SJCRH30 (cell line): ENCODE results near the gene LRRC27. TPM values are rescaled to one million over a fixed set of nuclear protein-coding genes. Genes with fewer than 3 reads are reported as not detected.

Source experiments
- DNase-seq, 2 experiments: peaks; one replicate each; pipeline ENCODE4 v3.0.0-alpha.2; 2015 to 2020
- H3K27ac ChIP-seq: fragments of 250-450 bp; sonication (Bioruptor Pico); 2 replicates; pipeline ENCODE4 v1.5.1; 2020; ENCODE audit warnings: mild to moderate bottlenecking, moderate library complexity
- H3K27me3 ChIP-seq: fragments of 250-450 bp; sonication (Bioruptor Pico); 2 replicates; pipeline ENCODE4 v1.5.1; 2020; ENCODE audit warnings: mild to moderate bottlenecking, moderate library complexity
- H3K36me3 ChIP-seq: fragments of 250-450 bp; sonication (Bioruptor Pico); 2 replicates; pipeline ENCODE4 v1.5.1; 2020; ENCODE audit warnings: mild to moderate bottlenecking, moderate library complexity
- H3K4me1 ChIP-seq: fragments of 250-450 bp; sonication (Bioruptor Pico); 2 replicates; pipeline ENCODE4 v1.5.1; 2020; ENCODE audit warnings: mild to moderate bottlenecking, moderate library complexity
- H3K4me3 ChIP-seq: fragments of 250-450 bp; sonication (Bioruptor Pico); 2 replicates; pipeline ENCODE4 v1.5.1; 2020; ENCODE audit warnings: mild to moderate bottlenecking, moderate library complexity
- H3K9me3 ChIP-seq: fragments of 250-450 bp; sonication (Bioruptor Pico); replicated peaks from 2 replicates; pipeline ENCODE4 v1.5.1; 2020; ENCODE audit warnings: mild to moderate bottlenecking, moderate library complexity
- total RNA-seq: library from RNA; depleted of rRNA; stranded (reverse); fragments of >200 nt; shearing (Covaris generic); gene quantifications from 2 replicates; pipeline ENCODE4 v1.2.3, GENCODE V29; 2014

Gene LRRC27
- total RNA-seq, 1 experiment from 2014 or later = 1.8 TPM

DNA sequence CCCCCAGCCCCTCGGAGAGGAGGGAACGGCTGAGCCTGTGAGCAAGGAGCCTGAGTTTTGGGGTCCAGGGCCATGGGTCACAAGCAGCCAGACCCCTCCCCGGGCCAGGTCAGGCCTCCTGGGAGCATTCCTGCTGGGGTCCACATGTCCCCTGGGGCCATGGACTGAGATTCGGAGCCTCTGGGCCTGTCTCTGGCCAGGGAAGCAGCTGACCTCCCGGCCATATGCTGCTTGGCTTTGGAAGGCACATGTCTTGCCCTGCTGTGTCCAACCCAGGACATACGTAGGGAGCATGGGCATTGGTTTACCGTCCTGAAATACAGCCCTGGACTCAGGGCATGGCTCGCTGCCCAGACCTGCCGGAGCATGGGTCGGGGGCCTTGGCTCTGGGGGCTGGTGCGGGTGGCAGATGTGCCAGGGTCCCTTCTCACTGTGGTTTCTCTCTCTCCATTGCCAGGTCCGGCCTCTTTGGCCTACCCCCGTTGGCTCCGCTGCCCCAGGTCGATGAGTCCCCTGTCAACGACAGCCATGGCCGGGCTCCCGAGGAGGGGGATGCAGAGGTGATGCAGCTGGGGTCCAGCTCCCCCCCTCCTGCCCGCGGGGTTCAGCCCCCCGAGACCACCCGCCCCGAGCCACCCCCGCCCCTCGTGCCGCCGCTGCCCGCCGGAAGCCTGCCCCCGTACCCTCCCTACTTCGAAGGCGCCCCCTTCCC is 72.3 kb downstream of the LRRC27 start:
- H3K36me3 ChIP-seq = no peaks in the 10 kb centered on the region
- H3K4me3 ChIP-seq = no peak overlapping the region
- H3K9me3 ChIP-seq = no peaks in the 10 kb centered on the region
- H3K27ac ChIP-seq = no peak overlapping the region
- peaks cover under 1% of the 10 kb centered on the region; the same call in 1 of the 2 replicates for H3K4me1 ChIP-seq
- DNase-seq = no peak
- 0 out of 2 replicates have a peak, but pooled peaks cover 1% of the 10 kb centered on the region for H3K27me3 ChIP-seq

DNA sequence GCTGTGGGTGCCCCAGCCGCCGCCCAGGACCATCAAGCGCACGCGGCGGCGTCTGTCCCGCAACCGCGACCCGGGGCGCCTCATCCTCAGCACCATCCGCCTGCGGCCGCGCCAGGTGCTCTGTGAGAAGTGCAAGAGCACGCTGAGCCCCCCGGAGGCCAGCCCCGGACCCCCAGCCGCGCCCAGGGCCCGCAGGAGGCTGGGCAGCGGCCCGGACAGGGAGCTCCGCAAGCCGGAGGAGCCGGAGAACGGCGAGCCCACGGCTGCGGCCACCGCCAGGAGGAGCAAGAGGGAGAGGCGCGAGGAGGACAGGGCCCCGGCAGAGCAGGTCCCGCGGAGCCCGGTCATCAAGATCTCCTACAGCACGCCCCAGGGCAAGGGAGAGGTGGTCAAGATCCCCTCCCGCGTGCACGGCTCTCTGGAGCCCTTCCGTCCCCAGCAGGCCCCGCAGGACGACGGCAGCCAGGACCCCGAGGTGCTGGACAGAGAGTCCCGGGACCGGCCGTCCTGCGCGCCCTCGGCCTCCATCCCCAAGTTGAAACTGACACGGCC is 73.0 kb downstream of the LRRC27 start:
- H3K4me1 ChIP-seq = no peaks in the 10 kb centered on the region
- no peak for DNase-seq
- no peaks in the 10 kb centered on the region for H3K9me3 ChIP-seq

DNA sequence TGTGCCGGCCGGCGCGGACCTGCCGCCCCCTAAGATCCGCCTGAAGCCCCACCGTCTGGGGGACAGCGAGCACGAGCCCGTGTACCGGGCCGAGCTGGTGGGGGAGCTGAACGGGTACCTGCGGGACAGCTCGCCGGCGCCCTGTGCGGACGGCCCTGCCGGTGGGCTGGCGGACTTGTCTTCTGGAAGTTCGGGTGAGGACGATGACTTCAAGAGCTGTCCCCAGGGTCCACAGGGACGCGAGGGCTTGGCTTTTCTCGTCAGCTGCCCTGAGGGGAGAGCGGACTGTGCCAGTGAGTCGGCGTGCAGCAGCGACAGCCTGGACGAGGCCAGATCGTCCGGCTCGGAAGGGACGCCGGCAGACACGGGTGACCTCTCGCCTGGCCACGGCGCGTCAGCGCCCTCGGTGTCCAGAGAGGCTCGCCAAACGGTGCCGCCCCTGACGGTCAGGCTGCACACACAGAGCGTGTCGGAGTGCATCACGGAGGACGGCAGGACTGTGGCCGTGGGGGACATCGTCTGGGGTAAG is 73.5 kb downstream of the LRRC27 start:
- no peak for DNase-seq
- Histone ChIP-seq H3K4me1 (no peaks in the 10 kb centered on the region), H3K4me3 (no peak overlapping the region)

More for the DNA sequence above, 73.0 kb downstream of the LRRC27 start:
- Histone ChIP-seq H3K36me3 (no peaks in the 10 kb centered on the region), H3K27ac (no peak overlapping the region), H3K27me3 (no peaks in the 10 kb centered on the region), H3K4me3 (no peak overlapping the region)

DNA sequence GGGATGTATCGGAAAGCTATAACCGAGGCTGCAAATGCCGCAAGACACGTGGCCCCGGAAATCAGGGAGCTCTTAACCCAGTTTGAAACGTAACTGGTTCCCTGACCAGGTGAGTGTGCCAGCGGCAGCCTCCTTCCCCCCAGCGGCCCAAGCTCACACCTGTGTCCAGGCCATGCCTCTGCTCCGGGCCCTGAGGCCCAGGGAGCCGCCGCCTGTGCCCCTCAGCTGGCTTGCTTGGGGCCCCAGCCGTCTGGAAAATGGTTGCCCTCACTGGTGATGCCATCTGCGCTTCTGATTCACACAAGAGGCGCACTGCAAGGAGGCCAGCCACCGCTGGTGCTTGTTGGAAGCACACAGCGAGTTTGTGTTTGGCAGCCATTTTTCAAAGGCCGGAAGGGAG is 74.2 kb downstream of the LRRC27 start:
- Histone ChIP-seq H3K4me3 (no peak overlapping the region), H3K27ac (no peak overlapping the region), H3K27me3 (no peaks in the 10 kb centered on the region), H3K36me3 (no peaks in the 10 kb centered on the region), H3K4me1 (no peaks in the 10 kb centered on the region), H3K9me3 (no peaks in the 10 kb centered on the region)
- DNase-seq = no peak

More for the DNA sequence above, 73.5 kb downstream of the LRRC27 start:
- Histone ChIP-seq H3K27ac (no peak overlapping the region), H3K36me3 (no peaks in the 10 kb centered on the region), H3K9me3 (no peaks in the 10 kb centered on the region), H3K27me3 (no peaks in the 10 kb centered on the region)

DNA sequence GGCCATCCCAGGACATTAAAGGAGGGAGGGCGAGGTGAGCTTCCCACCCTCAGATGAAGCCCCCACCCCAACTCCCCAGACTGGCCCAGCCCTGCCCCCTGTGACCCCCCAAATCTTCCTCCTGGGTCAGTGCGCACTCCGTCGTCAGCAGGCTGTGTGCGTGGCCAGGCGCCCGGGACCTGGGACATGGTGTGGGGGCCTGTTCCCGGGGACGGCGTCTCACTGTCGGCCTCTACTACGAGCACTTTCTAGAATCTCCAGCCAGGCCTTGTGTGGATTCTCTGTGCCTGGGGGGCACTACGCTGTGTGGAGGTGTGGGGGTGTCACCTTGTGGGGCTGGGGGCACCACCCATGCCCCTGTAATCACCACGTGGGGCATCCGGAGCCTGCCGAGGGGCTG is 74.8 kb downstream of the LRRC27 start:
- H3K36me3 ChIP-seq = no peaks in the 10 kb centered on the region
- no peak overlapping the region for H3K27ac ChIP-seq

DNA sequence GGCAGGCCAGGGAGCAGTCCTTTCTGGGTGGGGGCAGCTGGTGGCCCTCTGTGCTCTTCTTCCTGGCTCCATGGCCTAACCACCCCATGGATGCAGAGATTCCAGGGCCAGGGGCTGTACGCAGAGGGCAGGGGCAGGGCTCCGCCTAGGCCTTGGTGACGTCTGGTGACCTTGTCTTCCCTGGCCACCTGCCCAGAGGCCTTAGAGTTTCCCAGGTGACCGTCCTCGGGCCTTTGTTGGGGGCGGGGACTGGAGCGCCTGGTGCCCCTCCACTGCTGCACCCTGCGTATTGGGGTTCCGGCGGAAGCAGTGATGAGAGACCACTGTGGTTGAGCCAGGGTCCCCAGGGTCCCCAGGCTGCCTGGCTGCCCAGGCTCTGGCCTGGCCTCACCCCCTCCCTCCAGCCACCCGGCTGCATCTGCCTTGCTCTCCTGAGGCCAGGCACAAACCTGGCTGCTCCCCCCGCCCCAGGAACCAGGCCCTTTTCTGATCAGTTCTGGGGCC is 75.3 kb downstream of the LRRC27 start:
- no peaks in the 10 kb centered on the region for H3K4me1 ChIP-seq
- DNase-seq = no peak
- H3K4me3 ChIP-seq = no peak overlapping the region
- no peak overlapping the region for H3K27ac ChIP-seq
- no peaks in the 10 kb centered on the region for H3K36me3 ChIP-seq
- H3K27me3 ChIP-seq = no peaks in the 10 kb centered on the region
- no peaks in the 10 kb centered on the region for H3K9me3 ChIP-seq

More for the DNA sequence above, 74.8 kb downstream of the LRRC27 start:
- Histone ChIP-seq H3K27me3 (no peaks in the 10 kb centered on the region), H3K9me3 (no peaks in the 10 kb centered on the region), H3K4me1 (no peaks in the 10 kb centered on the region), H3K4me3 (no peak overlapping the region)
- DNase-seq = no peak

DNA sequence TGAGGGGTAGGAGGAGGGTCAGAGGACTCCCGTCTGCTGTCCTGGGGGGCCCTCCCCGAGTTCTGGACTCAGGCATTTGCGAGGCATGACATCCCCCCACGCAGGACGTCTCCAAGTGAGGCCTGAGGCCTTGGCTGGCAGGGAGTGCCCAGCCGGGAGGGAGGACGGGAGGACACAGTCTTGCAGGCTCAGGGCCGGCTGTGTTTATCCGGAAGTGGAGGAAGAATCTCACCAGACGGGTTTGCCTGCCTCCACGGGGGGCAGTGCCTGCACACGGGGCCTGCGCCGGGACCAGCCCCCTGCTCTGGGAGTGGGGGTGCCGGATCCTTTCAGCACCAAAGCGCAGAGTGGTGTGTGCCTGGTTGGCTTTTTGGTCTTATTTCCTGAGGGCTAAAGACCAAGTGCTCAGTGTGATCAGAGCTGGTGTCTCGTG is 75.9 kb downstream of the LRRC27 start:
- no peak overlapping the region for H3K27ac ChIP-seq

DNA sequence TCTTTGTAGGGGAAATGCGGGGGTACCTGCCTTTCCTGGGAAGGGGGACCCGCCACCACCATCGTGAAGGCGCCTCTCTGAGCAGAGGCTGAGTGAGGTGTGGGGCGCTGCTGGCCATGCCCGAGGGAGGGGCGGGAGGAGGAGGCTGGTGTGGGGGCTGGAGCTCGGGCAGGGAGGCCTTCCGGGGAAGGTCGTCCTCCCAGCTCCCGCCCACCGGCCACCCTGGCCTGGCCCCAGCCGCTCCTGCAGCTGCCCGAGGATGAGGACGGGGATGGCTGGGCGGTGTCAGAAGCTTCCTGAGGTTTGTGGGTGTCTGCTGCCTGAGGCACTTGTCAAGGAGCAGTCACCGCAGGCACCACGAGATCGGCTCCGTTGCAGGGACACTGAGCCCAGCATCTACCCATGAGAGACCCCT is 76.4 kb downstream of the LRRC27 start:
- no peak for DNase-seq
- Histone ChIP-seq H3K27ac (no peak overlapping the region), H3K4me1 (no peaks in the 10 kb centered on the region), H3K27me3 (no peaks in the 10 kb centered on the region), H3K36me3 (no peaks in the 10 kb centered on the region), H3K4me3 (no peak overlapping the region), H3K9me3 (no peaks in the 10 kb centered on the region)

More for the DNA sequence above, 75.9 kb downstream of the LRRC27 start:
- no peaks in the 10 kb centered on the region for H3K4me1 ChIP-seq
- H3K9me3 ChIP-seq = no peaks in the 10 kb centered on the region
- H3K4me3 ChIP-seq = no peak overlapping the region
- H3K27me3 ChIP-seq = no peaks in the 10 kb centered on the region
- DNase-seq = no peak
- H3K36me3 ChIP-seq = no peaks in the 10 kb centered on the region

DNA sequence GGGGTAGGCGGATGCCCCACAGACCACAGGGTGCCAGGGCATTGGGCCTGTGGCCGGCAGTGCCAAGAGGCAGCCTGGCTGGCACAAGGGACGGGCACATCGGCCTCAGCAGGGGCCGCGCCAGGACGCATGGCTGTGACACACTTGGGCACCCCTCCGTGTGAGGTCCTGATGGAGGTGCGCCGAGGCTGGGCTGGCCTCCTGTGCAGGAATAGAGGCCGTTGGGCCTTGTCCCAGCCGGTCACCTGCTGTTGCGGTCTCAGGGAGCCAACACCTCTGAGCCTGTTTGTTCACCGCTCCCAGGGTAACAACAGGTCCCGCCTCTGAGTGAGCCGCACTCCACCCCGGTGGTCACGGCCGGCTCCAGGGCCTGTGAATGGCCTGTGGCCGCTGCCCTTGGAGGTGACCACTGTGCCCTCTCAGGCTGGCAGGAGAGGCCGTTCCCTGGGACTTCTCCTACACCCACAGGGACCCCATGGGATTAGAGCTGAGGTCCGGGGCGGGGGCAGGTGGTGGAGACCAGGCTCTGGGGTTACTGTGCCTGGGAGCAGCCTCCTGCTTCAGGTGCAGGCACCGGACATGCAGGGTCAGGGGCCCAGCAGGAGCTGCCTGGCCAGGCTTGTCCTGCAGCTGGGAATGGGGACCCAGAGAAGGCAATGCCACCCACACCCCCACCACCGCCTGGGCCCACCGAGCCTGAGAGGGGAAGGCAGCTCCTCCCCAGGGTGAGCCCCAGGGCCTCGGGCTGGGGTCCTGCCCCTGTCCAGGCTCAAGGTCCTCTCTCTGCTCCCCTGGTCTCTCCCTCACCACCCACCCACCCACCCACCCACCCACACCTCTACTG is 77.1 kb downstream of the LRRC27 start:
- no peaks in the 10 kb centered on the region for H3K36me3 ChIP-seq
- no peak overlapping the region for H3K4me3 ChIP-seq
- H3K4me1 ChIP-seq = no peaks in the 10 kb centered on the region
- no peaks in the 10 kb centered on the region for H3K27me3 ChIP-seq
- H3K9me3 ChIP-seq = no peaks in the 10 kb centered on the region
- H3K27ac ChIP-seq = no peak overlapping the region
- DNase-seq = no peak

DNA sequence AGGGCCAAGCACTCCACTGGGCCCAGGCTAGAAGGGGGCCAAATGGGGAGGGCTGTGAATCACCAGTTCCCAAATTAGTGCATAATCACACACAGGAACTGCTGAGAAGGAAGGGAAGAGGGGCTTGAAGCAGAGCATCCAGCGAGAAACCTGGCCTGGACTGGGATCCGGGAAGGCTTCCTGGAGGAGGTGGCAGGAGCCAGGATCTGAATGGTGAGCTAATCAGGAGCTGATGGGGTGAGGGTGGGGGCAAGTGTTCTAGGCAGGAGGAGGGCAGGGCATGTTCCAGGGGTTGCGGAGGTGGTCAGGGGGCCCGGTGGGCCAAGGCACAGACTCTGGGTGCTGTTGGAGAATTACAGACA is 77.7 kb downstream of the LRRC27 start:
- no peaks in the 10 kb centered on the region for H3K27me3 ChIP-seq
- DNase-seq = no peak
- no peak overlapping the region for H3K27ac ChIP-seq
- H3K4me3 ChIP-seq = no peak overlapping the region
- no peaks in the 10 kb centered on the region for H3K9me3 ChIP-seq
- no peaks in the 10 kb centered on the region for H3K36me3 ChIP-seq
- no peaks in the 10 kb centered on the region for H3K4me1 ChIP-seq

DNA sequence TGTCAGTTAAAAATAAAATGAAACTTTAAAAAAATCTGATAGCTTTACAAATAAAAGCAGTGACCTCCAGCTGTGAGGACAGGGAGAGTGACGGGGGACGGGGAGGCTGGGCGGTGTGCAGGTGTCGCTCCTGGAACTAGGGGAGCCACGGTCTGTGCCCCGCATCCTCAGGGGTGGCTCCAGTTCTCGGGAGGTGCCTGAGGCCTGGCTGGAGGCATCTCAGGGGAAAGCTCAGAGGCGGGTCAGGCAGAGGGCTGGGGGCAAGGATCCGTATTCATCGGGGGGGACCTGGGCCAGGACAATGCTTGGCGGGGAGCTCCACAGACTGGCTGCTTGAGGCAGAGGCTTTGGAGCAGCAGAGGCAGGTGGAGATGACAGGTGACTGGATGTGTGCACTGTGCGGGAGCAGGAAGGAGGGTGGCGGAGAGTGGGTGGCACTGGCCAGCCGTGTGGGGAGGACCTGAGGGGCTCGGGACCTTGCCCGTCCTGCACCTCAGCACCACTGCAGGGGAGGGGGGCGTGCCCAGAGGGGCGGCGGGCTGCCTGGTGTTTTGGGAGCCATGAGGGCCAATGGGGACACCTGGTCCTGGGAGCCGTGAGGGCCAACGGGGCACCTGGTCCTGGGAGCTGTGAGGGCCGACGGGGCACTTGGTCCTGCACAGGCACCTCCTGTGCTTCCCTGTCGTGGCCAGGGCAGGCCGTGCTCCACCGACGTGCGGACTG is 78.2 kb downstream of the LRRC27 start:
- no peaks in the 10 kb centered on the region for H3K9me3 ChIP-seq
- no peak overlapping the region for H3K4me3 ChIP-seq
- DNase-seq = no peak
- H3K27me3 ChIP-seq = no peaks in the 10 kb centered on the region
- H3K27ac ChIP-seq = no peak overlapping the region
- no peaks in the 10 kb centered on the region for H3K4me1 ChIP-seq
- H3K36me3 ChIP-seq = no peaks in the 10 kb centered on the region

DNA sequence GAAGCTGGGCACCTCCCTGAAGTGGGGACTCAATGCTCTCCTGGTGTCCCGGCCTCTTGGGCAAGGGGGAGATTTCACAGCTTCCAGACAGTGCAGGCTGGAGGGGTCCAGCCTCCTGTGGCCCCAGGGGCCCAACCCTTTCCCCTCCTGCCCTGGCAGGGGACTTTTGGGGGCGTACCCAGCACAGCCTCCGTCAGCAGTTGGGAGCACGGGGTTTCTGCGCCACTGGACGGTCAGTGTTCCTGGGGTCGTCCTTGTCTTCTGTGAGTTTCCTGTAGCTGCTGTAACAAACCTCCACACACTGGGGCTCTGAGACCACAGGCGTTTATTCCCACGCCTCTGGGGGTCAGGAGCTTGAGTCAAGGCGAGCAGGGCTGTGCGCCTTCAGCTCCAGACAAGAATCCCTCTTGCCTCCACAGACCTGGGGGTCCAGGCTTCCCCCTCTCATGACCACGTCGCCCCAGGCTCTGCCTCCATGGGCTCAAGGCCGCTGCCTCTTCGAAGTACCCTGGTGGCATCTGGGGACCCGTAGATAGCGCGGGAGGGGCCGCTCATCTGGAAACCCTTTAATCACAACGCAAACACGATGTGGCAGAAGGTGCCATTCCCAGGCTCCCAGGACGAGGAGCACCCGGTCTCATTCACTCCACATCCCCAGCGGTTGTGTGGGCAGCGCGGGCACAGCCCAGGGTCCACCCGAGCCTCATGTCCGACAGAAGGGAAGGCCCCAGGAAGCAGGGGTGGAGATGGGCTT is 79.0 kb downstream of the LRRC27 start:
- H3K27ac ChIP-seq = no peak overlapping the region
- H3K36me3 ChIP-seq = no peaks in the 10 kb centered on the region
- H3K4me1 ChIP-seq = no peaks in the 10 kb centered on the region
- no peaks in the 10 kb centered on the region for H3K27me3 ChIP-seq
- no peak overlapping the region for H3K4me3 ChIP-seq
- H3K9me3 ChIP-seq = no peaks in the 10 kb centered on the region
- no peak for DNase-seq

DNA sequence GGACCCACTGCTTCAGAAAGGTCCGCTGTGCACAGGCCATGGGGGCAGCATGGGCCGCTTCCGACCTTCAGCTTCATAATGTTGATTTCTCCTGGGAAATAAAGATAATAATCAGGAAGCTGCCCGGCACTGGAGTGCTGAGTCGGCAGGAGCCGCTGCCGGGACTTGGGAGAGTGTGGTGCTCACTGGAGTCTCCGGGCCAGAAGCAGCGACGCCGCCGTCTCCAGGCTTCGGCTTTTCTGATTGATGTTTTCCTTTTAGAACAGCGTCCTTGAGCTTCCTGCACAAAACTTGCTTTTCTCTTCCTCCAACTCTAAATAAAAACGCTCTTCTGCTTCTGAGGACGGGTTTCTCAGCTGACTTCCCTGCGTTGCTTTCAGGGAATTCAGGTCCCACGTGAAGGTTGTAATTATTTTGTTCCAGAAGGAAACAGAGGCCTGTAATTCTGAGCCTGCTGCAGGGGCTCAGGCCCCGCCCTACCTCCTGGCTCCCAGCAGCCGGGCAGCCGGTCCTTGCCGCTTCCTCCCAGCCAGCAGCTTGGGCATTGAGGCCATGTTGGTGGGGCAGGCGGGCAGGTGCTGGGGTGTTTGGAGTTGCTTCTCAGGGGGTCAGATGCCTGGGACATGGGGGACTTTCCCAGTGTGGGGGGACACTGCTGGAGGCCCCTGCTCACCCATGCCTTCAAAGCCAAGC is 79.7 kb downstream of the LRRC27 start:
- Histone ChIP-seq H3K4me1 (no peaks in the 10 kb centered on the region), H3K4me3 (no peak overlapping the region), H3K27me3 (no peaks in the 10 kb centered on the region)

More for the DNA sequence above, 79.7 kb downstream of the LRRC27 start:
- Histone ChIP-seq H3K9me3 (no peaks in the 10 kb centered on the region), H3K36me3 (no peaks in the 10 kb centered on the region), H3K27ac (no peak overlapping the region)
- DNase-seq = no peak
